Measurements from ENCODE around the gene NABP2. TPM values are rescaled to one million over a fixed set of nuclear protein-coding genes. Genes with fewer than 3 reads are reported as not detected.

The NABP2 gene
- 10 to 100 TPM in 2 of 5 donors, 1 to 10 TPM in 3; 1.2 to 13.9 (median 8.0) TPM for total RNA-seq
- 10 to 100 TPM; 22.2 to 36.5 (median 28.0) TPM for polyA plus RNA-seq
- long read RNA-seq, donor 1, partial matches to known transcripts: 0 of 6 reads
- long read RNA-seq, donor 1, other reads (novel, unspliced or antisense): 0 of 6 reads
- long read RNA-seq, donor 2, partial matches to known transcripts: 14 of 22 reads
- long read RNA-seq, donor 2, other reads (novel, unspliced or antisense): 0 of 22 reads
- long read RNA-seq, donor 3, transcript NABP2-201 (7 exons, 1,417 nt): major isoform, 6 of 11 reads
- long read RNA-seq, donor 3, partial matches to known transcripts: 0 of 11 reads
- long read RNA-seq, donor 3, other reads (novel, unspliced or antisense): 0 of 11 reads
- long read RNA-seq, donor 4, partial matches to known transcripts: 0 of 1 reads
- long read RNA-seq, donor 4, other reads (novel, unspliced or antisense): 0 of 1 reads
- long read RNA-seq, donor 5, transcript NABP2-201 (7 exons, 1,417 nt): major isoform, 6 of 12 reads
- long read RNA-seq, donor 5, partial matches to known transcripts: 0 of 12 reads
- long read RNA-seq, donor 5, other reads (novel, unspliced or antisense): 0 of 12 reads
- long read RNA-seq, donor 6, transcript NABP2-203 (6 exons, 1,775 nt): minor isoform, 8 of 55 reads
- long read RNA-seq, donor 6, transcript NABP2-201 (7 exons, 1,417 nt): major isoform, 16 of 55 reads
- long read RNA-seq, donor 6, partial matches to known transcripts: 24 of 55 reads
- long read RNA-seq, donor 6, other reads (novel, unspliced or antisense): 0 of 55 reads
- long read RNA-seq, donor 7, partial matches to known transcripts: 0 of 8 reads
- long read RNA-seq, donor 7, other reads (novel, unspliced or antisense): 0 of 8 reads
- long read RNA-seq, donor 8, transcript NABP2-201 (7 exons, 1,417 nt): major isoform, 11 of 16 reads
- long read RNA-seq, donor 8, partial matches to known transcripts: 0 of 16 reads
- long read RNA-seq, donor 8, other reads (novel, unspliced or antisense): 0 of 16 reads
- long read RNA-seq, donor 9, transcript NABP2-201 (7 exons, 1,417 nt): major isoform, 11 of 17 reads
- long read RNA-seq, donor 9, partial matches to known transcripts: 0 of 17 reads
- long read RNA-seq, donor 9, other reads (novel, unspliced or antisense): 0 of 17 reads
- long read RNA-seq, donor 10, transcript NABP2-201 (7 exons, 1,417 nt): major isoform, 7 of 10 reads
- long read RNA-seq, donor 10, partial matches to known transcripts: 0 of 10 reads
- long read RNA-seq, donor 10, other reads (novel, unspliced or antisense): 0 of 10 reads

GRCh38 chr12:56224102-56224701 lies at the start of gene NABP2:
Gene NABP2, plus strand, starts transcription at chr12:56224342. Its CDS starts 515 bp downstream, at chr12:56224857.
- Histone ChIP-seq H3K9me3 (no peaks in the 10 kb centered on the region), H3K36me3 (peaks cover 8 to 24% (median 20%) of the 10 kb centered on the region in 4 donors), H3K27me3 (no peaks in the 10 kb centered on the region), H3K4me1 (peaks cover 44 to 52% (median 51%) of the 10 kb centered on the region in 4 donors), H3K27ac (peak within 1 kb of the TSS; percentile 81 to 97 (median 97)), H3K4me3 (peak within 1 kb of the TSS; percentile 57 to 79 (median 68))
- 0 to 1% (median 0%) methylated on average over 25 to 41 of the region's 41 CpGs for WGBS, 5 donors
- intact Hi-C loops (cut with DNase I; ENCODE audit: low total_unique reads): no loop called here
- no peak for TF ChIP-seq EP300 (IDR thresholded peaks at IDR 0.05)
- peak; percentile 36 to 84 (median 59) for TF ChIP-seq POLR2AphosphoS5 (IDR thresholded peaks at IDR 0.05)
- TF ChIP-seq POLR2A (IDR thresholded peaks at IDR 0.05): no peak
- peak in 6 of 7 experiments; percentile 6 to 99 (median 86) for TF ChIP-seq CTCF (IDR thresholded peaks at IDR 0.05)
- DNase-seq: peak; percentile 98 to 99

GRCh38 chr12:56178347-56178746 lies 45.8 kb upstream of the NABP2 start:
- TF ChIP-seq CTCF (IDR thresholded peaks at IDR 0.05) (no peak), POLR2AphosphoS5 (IDR thresholded peaks at IDR 0.05) (no peak), EP300 (IDR thresholded peaks at IDR 0.05) (no peak), POLR2A (IDR thresholded peaks at IDR 0.05) (no peak)
- intact Hi-C loops (cut with DNase I; ENCODE audit: low total_unique reads): no loop called here
- DNase-seq: no peak
- WGBS, 5 donors: 83 to 93% (median 89%) methylated on average over 3 of the region's 3 CpGs
- H3K4me1 ChIP-seq: no peaks in the 10 kb centered on the region
- peaks cover 73 to 100% (median 100%) of the 10 kb centered on the region in 4 donors for H3K36me3 ChIP-seq
- H3K27ac ChIP-seq: no peak overlapping the region
- H3K4me3 ChIP-seq: no peak overlapping the region
- H3K9me3 ChIP-seq: no peaks in the 10 kb centered on the region
- no peaks in the 10 kb centered on the region for H3K27me3 ChIP-seq

GRCh38 chr12:56186957-56187356 lies 37.2 kb upstream of the NABP2 start:
- intact Hi-C loops (cut with DNase I; ENCODE audit: low total_unique reads): loop anchor here (5.0 kb wide), 1 partner anchor 55 kb away; no protein-coding TSS in a partner anchor
- no peak for DNase-seq
- Histone ChIP-seq H3K4me1 (peaks cover 14 to 34% (median 22%) of the 10 kb centered on the region in 4 donors), H3K36me3 (peaks cover 42 to 50% (median 49%) of the 10 kb centered on the region in 4 donors), H3K9me3 (no peaks in the 10 kb centered on the region), H3K27me3 (no peaks in the 10 kb centered on the region), H3K27ac (peak overlapping the region in 1 of 5 donors; percentile 93), H3K4me3 (no peak overlapping the region)
- WGBS, 5 donors: 46 to 61% (median 49%) methylated on average over 2 of the region's 2 CpGs
- TF ChIP-seq POLR2AphosphoS5 (IDR thresholded peaks at IDR 0.05) (no peak), POLR2A (IDR thresholded peaks at IDR 0.05) (no peak), CTCF (IDR thresholded peaks at IDR 0.05) (no peak), EP300 (IDR thresholded peaks at IDR 0.05) (no peak)
